ENCODE measurements around the gene GBGT1.
A peak's percentile ranks its signal among the peaks of the same experiment; 100 is the strongest.

GBGT1 gene

DNA sequence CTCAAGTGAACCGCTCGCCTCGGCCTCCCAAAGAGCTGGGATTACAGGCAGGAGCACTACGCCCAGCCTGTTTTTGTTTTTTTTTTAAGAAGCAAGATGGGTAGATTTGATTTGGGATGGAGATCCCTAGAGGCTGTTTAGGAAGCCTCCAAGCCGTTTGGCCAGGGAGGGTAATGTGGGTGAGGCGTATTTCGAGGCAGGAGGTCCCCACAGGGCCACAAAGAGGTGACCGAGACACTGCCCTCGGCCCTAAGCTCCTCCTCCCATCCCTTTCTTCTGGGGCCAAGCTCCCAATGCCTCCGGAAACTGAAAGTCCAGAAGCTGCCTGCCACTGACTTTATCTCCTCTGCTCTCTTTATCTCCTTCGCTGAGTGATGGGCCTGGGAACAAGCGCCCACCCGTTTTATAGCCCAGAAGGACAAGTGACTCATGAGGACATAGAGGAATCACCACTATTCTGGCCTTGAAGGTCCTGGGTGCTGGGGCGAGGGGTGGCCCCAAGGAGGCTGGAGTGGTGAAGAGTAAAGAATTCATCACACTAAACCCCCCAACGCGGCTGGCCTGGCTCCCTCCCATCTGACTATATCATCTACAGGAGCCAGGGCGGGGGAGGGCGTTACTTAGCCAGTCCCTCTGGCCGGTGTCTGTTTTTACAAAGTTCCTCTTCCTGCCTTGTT, 40.6 kb downstream of the GBGT1 start:
- DNase-seq: peak; percentile 76

DNA sequence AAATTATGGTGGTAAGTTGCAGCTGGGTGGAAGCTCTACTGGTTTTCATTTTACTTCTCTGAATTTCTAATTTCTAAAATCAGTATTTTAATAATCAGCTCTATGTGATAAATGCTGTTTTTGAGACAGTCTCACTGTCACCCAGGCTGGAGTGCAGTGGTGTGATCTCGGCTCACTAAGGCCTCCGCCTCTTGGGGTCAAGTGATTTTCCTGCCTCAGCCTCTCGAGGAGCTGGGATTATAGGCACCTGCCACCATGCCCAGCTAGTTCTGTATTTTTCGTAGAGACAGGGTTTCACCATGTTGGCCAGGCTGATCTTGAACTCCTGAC, 41.1 kb downstream of the GBGT1 start:
- DNase-seq: no peak

DNA sequence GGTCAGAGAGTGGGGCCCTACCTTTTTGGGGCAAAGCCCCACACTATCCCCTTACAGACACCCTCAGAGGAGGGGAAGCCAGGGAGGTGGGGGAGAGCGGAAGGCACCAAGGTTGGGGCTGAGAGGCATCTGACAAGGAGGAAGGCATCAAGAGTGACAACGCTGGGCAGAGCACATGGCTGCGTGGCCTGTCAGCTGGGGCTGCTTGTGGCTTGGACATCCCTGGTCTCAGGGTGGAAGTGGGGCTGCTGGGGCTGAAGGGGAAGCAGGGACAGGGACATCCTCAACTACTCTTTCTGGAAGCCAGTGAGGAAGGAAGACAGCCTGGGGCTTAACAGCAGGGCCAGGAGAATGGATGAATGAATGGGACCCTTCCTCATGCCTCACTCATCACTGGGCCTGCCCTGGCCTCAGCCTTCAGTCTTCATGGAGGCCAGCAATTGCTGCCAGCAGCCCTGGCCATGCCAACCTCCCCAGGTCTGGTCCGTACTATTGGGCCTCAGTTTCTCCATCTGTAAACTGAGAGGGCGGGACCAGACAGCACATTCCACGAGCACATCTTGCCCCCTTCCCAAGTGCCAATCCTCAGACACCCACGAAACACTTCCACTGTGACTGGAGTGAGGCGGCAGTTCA, 41.7 kb downstream of the GBGT1 start:
- DNase-seq: peak; percentile 48

DNA sequence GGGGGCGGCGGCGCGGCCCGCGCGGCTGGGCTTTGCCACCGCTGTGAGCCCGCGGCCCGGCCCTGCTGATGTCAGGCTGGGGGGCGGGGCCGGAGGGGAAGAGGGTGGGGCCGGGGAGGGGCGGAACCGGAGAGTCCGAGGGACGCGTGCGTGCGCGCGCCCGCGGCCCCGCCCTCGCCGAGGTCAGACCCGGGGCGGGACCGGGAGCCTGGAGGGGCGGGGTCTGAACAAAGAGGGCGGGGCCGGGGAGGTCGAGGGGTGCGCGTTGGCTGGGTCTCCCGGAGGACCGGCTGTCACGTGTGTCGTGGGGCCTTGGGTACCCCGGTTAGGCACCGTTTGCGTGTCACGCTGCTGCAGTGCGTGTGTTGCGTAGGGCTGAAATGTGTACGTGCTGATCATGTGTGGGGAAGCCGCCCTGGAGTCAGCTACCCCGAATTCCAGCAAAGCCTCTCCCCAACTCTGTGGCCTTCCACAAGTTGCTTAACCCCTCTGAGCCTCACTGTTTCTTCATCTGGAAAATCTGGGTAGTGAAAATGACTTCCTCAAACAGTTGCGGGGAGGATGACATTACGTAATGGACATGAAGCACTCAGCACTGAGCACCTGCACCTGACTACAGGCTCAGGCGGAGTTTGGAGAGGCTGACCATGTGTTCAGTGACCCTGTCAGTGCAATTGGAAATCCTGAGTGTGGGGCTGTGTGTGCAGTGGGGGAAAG, 42.4 kb downstream of the GBGT1 start, which contains the start of gene RALGDS:
Gene RALGDS (minus strand): TSS at position 43 of the 717 bp plus-strand sequence. CDS start 86 bp downstream, outside the sequence.
- DNase-seq: peak; percentile 92

DNA sequence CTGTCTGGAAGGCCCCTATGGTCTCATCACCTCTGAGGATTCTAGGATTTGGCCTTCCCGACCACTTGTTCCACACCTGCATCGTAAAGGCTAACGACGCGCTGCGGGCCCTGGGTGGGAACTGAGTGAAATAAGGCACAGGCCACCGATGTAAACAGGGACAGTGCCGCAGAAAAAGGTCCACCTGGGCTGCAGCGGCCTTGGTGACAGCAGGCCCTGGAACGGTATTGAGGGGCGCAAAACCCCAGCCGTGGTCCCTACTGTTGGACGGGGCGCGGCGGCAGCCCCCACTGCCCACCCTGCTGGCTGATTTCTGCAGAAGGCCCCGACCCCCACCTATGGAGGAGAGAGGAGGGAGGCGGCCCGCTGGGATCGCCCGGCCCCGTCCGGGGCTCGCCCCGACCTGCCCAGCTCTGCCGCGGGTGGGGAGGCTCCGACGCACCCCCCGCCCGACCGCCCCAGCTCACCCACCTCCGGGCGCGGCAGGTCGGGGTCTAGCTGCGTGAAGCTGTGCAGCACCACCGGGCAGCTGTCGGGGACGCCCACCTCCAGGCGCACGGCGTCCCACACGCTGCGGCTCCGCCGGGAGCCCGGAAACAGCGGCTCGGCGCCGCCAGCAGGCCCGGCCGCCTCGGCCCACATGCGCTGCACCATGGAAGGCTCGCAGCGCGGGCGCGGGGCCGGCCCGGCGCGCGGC, 43.1 kb downstream of the GBGT1 start:
- peak; percentile 36 for DNase-seq

DNA sequence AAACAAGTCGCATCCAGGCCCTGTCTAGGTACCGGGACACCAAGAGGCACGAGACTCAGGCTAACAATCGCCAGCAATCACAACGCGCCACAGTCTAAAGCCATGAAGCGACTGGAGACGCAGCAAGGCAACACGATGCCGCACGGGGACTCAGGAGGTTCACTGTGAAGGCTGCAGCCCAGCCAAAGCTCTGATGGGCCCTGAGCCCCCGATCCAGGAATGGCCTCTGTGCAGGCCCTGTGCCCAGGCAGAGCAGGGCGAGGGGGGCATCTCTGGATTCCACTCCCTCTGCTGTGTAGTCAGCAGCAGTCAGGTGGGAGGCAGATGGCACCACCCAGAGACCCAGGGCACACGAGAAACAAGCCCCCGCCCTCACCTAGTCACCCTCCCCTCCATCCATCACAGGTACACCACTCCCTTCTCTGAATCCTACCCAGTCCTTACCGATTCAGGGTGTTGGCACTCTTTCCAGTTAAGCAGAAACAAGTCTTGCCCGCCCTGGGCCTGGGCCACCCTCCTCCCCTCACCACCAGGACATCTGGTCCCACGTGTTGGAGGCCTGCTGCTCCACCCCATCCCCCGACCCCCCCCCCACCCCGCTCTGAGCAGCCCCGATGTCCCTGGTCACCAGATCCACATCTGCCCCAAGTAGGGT, 43.7 kb downstream of the GBGT1 start:
- DNase-seq: peak; percentile 47

DNA sequence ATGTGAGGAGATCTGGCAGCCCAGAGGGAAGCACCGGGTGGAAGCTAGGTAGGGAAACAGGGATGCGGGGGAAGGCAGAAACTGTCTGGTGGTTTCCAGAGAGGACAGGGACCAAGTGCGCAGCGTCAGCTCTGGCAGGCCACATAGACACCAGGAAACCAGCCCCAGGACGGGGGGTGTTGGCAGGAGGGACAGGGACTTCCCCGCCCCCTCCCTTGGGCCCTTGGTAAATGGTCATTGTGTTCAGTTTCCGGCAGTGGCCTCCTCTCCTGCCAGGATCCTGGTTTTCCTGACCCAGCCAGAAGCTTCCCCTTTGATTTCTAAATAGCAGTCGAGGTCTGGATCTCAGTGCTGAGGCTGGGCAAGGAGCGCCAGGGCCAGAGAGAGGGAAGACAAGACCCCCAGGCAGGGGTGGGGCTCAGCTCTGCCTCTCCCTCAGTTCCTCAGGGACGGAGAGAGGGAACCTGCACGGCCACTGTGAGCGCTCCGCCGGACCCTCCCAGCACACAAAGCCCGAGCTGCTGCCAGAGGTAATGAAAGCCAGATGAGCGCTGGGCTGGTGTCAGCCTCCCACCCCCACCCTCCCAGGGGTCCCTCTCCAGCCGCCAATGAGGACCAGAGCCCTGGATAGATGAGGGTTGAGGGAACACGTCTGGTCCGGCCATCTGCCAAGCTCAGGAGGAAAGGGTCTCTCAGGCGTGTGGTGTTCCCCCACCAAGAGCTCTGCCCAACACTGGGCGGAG, 44.4 kb downstream of the GBGT1 start:
- DNase-seq: no peak

DNA sequence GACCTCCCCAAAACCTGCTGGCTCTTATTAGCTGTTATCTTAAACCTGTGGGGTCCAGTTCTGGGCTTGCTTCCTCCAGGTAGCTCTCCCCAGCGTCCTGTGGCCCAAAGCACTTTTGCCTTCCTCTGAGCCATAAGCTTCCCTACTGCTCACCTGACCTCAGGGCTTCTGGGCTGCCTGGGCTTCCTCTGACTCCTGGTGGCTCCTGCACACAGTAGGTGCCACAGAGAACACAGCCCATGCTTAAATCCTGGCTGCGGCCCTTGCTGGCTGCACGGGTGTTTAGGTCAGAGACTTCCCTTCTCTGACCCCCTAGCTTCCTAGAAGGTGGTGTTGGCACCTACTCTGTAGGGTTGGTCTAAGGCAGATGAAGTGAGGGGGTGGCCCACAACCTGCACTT, 45.1 kb downstream of the GBGT1 start:
- no peak for DNase-seq

DNA sequence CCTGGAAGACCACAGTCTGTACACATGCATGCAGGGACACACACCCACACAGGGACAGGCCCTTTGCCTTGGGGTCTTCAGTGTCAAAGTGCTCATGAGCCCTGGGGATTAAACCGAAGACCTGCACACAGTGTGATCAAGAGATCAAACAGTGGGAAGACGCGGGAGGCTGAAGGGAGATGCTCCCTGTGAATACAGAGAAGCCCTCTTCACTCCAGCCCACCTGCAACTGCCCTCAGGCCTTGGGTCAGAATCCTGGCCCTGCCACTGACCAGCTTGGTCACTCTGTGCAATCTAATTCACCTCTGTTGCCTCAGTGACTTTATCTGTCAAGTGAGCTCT, 45.6 kb downstream of the GBGT1 start:
- DNase-seq: no peak

DNA sequence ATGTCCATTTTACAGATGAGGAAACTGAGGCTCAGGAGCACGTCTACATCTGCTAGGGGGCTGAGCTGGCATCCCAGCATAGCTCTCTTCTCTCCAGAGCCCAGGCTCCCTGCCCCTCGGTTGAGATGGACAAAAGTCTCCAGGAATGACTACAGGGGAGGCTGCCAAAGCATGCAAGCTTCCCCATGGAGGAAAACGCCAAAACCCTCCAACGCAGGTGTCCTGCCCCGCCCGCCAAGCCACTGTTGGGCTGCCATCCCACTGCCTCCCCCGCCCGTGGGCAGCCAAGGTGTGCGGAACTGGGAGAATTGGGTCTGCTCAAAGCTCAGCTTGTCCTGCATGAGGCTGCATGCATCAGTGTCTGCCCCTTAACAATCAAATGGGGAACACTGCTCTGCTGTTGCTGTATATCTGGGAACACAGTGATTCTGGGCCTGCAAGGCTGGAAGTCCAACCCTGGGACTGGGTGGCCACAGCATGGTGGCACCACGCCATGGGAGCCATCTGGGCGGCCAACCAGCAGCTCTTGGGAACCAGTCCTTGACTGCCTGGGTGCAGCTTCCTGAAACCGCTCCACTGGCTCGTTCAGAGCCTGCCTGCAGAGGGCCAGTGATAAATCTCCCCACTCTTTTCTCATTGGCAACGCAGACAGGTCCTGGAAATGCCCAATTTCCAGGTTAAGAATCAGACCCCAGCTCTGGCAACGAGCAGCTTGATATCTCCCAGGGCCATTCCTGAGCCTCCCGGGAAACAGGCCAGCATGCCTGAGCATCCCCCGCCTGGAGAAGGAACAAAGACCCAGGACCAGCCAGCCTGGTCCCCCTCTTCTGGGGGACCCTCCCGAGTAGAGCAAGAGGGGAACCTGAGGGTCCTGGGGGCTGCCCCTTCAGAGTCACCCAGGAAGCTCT, 46.2 kb downstream of the GBGT1 start:
- DNase-seq: peak; percentile 35

DNA sequence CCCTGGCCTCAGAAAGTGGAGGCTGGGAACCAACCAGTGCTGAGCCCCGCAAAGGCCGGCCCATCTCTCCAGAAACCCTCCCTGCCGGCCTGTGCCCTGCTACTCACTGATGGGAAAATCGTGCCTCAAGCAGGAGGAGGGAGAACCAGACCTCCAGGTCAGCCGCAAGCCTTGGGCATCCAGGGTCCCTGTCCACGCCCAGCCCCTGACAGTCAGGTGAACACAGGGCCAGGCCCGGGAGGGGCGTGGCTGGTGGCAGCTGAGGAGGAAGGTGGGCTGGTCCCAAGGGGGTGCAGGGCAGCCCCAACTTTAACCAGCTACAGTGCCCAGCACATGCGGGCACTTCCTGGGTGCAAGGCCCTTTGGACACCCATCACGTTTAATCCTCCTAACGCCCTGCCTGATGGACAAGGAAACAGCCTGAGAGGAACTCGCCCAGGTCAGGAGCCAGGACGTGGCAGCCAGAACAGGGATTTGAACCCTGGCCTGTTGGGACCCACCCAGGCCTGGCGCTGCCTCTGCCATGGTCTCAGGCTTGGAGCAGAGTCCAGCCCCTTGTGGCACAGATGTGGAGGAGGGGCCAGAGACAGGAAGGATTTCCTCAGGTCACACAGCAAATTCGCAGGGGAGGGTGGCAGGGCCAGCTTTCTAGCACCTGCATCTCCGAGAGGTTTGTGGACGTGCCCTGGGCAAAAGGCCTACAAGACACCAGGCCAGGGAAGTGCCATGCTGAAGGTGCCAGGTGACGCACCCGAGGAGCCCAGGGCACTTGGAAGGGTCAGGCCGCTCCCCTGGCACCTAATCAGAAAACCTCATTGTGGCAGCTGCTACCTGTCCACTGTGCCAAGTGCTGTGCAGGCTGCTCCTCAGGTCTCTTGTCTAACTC, 47.1 kb downstream of the GBGT1 start:
- no peak for DNase-seq

DNA sequence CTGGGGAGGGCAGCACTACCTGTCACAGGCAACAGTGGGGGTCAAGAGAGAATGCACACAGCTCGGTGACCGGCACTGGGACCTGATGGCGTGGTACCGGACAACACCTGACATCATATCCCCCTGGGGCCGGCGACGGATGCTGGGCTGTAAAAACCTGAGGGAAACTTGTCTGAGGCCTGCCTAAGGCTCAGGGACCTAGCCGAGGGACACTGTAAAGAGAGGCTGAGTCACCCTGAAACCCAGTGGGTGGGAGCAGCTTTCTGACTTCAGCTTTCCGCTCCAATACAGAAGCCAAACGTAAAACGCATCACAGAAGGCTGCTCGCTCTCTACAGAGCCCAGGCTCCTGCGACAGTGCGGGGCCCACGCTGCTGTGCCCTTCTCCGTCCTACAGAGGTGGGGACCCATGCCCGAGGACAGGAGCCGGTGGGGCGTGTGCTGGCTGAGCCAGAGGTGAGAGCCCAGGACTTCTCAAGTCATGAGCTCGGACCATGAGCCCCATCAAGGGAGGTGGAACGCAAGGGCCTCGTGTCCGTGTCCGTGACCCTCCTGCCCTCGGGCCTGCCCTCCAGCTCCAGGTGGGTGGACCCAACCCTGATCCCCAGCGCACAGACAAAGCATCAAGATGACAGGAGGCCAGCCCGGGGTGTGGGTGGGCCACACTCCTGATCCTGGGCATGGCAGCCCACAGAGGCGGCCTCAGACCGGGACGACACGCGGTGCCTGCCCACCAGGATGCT, 47.9 kb downstream of the GBGT1 start:
- DNase-seq: no peak

DNA sequence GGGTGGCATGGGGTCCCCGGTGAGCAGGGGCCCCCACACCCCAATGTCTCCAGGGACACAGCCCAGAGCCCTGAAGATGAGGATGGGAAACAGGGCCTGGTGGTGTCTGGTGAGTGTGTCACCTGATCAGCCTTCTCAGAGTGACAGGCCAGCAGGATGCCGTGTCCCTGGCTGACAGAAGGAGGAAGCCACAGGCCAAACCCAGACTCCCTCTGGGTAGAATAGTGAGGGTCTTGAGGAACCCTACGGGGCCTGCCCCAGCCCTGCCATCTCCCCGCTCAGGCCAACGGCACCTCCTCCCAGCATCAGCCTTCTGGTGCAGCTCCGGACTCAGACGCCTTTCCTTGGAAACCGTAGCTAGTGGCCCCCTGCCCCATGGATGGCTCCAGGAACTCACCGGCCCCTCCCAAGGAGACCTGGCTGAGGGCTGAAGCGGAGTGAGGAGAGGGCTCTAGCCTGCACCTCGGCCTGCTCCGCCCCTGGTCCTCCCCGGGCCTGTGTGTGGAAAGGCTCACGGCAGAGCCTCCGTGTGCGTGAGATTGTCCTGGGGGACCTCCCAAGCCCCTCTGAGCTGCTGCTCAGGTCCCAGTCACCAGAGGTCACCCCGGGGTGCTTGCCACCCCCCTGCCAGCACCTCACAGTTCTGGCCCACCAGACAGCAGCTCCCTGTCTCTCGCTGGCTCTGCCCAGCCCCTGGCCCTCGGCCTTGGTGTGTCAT, 48.7 kb downstream of the GBGT1 start:
- peak; percentile 56 for DNase-seq

DNA sequence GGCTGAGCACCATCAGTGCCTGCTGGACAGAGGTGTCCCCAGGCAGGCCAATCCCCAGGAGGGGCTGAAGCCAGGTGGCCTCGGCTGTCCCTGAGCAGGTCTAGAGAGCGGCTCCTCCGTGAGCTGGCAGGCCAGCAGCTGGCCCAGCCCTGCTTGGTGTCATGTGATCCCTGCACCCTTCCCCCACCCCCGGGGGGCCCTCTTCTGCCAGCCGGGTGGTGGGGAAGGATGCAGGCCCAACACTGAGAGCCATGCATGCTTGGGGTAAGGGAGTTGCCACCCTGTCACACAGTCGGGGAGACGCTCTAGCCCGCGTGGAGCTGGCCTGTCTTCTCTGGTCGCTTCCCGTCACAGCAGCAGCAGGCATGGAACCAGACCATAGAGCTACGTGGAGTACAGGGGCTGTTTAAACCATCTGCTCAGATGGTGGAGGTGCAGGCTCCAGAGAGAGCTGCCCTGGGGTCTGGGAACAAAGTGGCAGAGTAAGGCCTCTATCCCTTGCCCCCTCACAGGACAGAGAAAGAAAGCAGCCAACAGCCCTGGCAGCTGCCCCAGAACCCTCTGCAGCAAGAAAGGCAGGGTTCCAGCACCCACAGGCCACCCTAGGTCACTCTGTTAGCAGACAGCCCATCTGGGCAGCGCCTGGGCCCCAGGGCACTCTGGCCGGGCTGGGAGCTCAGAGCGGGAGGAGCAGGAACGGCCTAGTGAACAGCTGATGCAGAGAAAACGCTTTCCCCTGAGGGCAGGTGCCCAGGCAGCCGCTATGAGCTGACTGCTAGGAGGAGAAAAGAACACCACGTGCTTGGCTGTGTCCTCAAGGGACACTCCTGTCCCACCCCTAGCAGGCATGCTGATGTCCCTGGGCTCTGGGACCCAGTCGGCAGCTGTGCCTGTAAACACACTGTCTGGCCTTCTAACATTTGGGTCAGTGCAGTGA, 49.5 kb downstream of the GBGT1 start:
- peak; percentile 50 for DNase-seq

DNA sequence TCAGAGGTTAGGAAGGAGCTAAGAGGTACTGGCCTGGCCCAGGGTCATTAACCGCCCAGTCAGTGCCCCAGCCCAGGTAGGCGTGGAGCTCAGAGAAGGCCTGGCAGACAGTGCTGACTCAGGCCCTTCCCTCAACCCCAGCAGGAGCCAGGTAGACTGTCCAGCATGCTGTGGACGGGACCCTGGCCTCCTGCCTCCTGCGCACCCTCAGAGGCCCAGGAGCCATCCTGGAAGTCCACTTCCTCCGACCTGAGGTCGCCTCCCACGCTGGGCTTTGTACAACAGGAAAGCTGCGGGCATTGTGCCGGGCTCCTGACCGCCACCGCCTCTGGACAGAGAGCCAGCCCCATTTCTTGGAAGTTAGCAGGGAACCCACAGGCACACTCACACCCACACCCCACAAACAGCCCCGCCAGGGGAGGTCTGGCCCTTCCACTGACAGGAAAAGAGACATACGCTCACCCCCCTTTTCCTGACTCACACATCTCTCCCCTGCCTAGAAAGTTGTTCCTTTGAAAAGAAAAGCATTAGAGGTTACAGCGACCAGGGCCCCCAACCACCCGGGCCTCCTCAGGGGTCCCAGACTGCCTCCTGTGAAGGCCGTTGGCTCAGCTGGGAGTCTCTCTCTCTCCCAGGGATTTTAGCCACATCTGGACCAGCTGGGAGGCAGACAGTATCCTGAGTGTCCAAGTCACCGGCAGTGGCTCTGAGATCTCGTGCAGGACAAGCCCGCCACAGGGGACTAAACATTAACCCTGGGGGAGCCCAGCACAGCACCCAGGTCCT, 50.4 kb downstream of the GBGT1 start:
- DNase-seq: no peak

DNA sequence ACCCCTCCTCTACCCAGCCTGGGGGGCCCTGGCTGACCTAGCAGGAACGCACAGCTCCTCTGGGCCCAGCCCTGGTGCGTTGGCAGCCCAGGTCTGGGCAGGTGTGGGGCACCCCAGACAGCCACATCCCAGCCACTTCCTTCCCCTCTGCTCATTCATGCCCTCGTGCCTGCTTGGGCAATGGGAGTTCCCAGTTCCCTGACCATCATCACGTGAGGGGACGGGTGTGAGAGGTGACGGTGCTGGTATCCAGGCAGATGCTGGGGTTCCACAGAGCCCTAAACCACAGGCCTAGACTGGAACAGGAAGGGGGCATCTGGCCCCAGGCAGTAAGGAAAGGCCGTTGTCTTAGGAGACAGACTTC, 51.1 kb downstream of the GBGT1 start:
- DNase-seq: peak; percentile 76
